ENCODE data around the gene SLC6A16.
A peak's percentile ranks its signal among the peaks of the same experiment; 100 is the strongest.
"Not testable (repeated sequence)": the region's sequence is repeated elsewhere in the genome, so short reads cannot be mapped to it uniquely, and the experiment has no call there.

Gene SLC6A16

DNA sequence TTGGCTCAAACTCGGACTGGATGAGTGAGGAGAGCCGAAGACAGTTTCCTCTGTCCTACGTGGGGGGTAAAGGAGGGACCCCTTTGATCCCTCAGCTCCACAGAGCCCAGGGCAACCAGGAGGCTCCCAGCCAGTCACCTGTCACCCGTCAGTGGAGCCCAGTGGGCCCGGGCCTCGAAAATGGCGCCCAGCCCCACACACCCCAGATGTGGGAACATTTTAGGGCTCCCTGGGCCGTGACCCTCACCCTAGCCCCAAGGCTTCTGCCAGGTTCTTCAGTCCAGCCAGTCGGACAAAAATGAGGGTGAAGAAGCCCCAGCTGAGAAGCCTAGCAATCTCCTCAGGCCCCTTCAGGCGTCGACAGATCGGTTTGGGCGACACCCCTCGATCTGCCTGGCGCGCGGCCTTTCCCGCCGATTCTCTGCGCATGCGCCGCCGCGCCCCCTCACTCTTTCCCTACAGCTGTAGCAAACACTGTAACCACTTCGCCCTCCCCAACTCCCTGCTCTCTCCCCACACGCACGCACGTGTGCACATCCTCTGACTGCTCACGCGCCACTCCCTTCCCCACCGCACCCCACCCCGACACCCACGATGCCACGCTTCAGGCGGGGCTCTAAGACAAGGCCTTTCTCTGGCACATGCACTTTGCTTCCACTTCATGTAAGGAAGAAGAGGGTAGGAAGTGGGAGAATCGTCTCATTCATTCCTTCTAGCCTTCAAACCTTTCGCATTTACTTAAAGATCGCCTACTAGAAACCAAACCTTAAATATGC lies at the start of gene SLC6A16:
Gene SLC6A16, minus strand, starts transcription at position 391 of the 776 bp plus-strand sequence. CDS start 13,844 bp downstream, outside the sequence.
- DNase-seq (ENCODE audit: low read depth in 2 of 2, low spot score in 1 of 2): no peak

GRCh38 chr19:49373174-49373573 lies 48.2 kb upstream of the SLC6A16 start:
- DNase-seq (ENCODE audit: low read depth in 2 of 2, low spot score in 1 of 2): not testable (repeated sequence)

GRCh38 chr19:49371184-49371583 lies 46.2 kb upstream of the SLC6A16 start:
- no peak for DNase-seq (ENCODE audit: low read depth in 2 of 2, low spot score in 1 of 2)

DNA sequence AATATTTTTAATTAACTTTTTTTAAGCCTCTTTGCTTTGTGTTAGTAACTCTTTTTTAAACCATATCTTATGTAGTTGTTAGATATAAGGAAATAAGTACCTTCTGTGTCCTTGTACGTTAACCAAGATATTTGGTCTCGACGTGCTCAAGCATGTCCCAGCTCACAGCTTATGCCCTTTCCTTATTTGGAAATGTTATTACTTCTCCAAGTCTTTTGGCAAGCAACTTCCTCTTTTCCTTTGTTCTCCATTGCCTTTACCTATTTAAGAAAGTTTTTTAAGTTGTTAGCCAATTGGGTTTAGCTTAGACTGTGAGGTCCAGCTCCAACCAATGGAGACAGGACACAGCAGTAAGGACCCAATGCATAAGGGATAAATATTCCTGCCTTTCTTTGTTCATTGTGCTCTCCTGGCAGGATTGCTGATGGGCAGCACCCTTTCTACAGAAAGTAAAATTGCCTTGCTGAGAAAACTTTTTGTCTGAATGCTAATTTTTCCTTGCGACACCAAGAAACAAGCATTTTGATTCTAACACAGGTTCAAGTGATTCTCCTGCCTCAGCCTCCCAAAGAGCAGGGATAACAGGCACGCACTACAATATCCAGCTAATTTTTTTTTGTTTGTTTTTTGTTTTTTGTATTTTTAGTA lies 43.8 kb upstream of the SLC6A16 start:
- no peak for DNase-seq (ENCODE audit: low read depth in 2 of 2, low spot score in 1 of 2)

DNA sequence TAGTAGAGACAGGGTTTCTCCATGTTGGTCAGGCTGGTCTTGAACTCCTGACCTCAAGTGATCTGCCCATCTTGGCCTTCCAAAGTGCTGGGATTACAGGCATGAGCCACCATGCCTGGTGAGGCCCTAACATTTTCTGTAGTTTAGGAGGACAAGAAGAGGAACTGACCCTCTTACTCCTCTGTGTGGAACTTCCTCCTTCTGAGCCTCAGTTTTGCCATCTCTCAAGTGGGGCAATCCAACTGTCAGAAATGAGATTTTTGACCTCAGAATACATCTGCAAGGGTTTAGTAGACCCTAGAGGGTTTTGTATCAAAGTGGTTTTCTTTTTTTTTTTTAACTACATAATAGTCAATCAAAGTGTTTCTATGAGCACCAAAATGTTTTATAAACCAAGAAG lies 41.1 kb upstream of the SLC6A16 start:
- DNase-seq (ENCODE audit: low read depth in 2 of 2, low spot score in 1 of 2): no peak

DNA sequence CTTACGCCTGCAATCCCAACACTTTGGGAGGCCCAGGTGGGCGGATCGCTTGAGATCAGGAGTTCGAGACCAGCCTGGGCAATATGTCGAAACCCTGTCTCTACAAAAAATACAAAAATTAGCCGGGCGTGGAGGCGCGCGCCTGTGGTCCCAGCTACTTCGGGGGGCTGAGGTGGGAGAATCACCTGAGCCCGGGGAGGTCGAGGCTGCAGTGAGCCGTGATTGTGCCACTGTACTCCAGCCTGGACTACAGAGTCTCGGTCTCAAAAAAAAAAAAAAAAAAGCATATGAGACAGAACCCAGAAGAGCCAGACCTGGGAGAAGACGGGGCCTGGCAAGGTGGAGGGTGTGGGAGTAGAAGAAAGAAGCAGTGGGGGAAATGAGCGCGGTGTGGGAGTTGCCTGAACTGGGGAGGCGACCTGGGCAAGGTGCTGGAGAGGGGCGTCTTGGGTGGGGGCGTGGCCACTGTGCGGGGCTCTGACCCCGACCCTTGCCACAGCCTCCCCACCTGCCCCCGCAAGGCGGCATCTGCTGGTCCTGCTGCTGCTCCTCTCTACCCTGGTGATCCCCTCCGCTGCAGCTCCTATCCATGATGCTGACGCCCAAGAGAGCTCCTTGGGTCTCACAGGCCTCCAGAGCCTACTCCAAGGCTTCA lies 39.2 kb upstream of the SLC6A16 start:
- no peak for DNase-seq (ENCODE audit: low read depth in 2 of 2, low spot score in 1 of 2)

DNA sequence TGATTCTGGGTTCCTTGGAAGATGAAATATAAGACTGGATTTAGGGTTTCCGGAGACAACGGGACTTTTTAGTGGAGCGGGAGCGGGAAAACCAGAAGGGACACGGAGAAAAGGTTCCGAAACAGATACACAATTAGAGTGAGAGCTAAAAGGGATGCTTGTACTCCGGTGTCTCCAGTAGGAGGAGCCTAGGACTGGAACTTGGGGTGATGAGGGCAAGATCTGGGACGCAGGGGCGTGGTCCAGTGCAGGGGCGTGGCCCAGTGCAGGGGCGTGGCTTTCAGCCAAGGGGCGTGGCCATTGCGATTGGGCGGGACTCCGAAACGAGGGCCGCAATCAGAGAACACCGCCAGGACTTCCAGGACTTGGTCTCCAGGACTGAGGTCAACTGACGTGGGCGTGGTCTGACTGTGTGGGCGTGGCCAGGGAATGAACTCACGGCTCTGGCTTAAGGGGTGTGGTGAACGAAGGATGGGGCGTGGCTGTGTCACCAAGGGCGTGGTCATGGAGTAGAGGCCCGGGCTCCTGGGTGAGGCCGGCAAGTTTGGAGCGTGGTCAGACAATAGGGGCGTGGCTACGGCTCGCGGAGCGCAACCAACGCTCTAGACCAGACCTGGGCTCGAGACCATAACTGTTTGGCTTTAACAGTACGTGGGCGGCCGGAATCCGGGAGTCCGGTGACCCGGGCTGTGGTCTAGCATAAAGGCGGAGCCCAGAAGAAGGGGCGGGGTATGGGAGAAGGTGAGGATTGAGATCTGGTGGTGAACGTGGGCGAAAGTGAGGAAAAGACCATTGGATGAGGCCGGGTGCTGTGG lies 38.5 kb upstream of the SLC6A16 start, which contains the start of gene DKKL1:
Gene DKKL1, plus strand, starts transcription at position 610 of the 815 bp plus-strand sequence. Its CDS starts 122 bp downstream, at position 732.
- peak; percentile 14 to 41 for DNase-seq (ENCODE audit: low read depth in 2 of 2, low spot score in 1 of 2)

- DNase-seq (ENCODE audit: low read depth in 2 of 2, low spot score in 1 of 2): no peak
Observed at GRCh38 chr19:49362929-49363267, 37.9 kb upstream of the SLC6A16 start.

DNA sequence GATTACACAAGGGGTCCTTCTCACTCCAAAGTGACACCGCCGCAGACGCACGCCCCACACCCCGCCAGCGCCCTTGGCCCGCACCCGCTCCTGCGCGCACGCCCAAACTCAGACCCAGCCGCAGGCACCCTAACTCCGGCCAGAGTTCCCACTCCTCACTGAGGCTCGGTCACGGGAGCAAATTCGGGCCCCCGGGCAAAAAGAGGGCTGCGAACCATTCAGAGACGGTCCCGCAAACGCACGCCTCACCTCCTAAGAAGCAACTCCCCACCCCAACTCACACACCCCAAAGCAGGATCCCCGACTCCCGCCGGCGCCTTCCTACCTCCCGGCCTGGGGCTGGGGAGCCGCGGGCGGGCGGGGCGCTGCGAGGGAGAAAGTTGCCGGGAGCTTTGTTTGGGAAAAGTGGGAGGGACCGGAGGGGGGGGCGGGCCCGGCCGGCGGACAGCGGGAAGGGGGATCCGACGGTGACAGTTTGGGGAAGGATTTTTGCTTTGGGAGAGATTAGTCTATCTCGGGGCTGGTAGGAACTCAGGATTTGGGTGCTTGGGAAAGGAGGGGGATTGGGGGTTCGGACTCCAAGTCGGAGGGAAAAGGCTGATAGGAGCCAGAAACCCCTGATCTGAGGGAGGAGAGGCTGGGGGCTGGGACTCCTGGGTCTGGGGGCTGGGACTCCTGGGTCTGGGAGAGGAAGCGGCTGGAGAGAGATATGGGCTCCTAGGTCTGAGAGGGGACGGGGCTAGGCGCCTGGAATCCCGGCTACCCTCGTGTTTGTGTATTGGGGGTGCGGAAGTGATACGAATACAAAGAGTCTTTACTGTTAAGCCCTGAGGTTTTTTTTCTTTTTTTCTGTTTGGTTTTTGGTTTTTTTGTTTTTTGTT lies 37.3 kb upstream of the SLC6A16 start, which contains the start of gene TEAD2:
Gene TEAD2, minus strand, starts transcription at position 369 of the 881 bp plus-strand sequence. CDS start 2,341 bp downstream, outside the sequence.
- DNase-seq (ENCODE audit: low read depth in 2 of 2, low spot score in 1 of 2): no peak

GRCh38 chr19:49361438-49362047 lies 36.6 kb upstream of the SLC6A16 start:
- DNase-seq (ENCODE audit: low read depth in 2 of 2, low spot score in 1 of 2): no peak

DNA sequence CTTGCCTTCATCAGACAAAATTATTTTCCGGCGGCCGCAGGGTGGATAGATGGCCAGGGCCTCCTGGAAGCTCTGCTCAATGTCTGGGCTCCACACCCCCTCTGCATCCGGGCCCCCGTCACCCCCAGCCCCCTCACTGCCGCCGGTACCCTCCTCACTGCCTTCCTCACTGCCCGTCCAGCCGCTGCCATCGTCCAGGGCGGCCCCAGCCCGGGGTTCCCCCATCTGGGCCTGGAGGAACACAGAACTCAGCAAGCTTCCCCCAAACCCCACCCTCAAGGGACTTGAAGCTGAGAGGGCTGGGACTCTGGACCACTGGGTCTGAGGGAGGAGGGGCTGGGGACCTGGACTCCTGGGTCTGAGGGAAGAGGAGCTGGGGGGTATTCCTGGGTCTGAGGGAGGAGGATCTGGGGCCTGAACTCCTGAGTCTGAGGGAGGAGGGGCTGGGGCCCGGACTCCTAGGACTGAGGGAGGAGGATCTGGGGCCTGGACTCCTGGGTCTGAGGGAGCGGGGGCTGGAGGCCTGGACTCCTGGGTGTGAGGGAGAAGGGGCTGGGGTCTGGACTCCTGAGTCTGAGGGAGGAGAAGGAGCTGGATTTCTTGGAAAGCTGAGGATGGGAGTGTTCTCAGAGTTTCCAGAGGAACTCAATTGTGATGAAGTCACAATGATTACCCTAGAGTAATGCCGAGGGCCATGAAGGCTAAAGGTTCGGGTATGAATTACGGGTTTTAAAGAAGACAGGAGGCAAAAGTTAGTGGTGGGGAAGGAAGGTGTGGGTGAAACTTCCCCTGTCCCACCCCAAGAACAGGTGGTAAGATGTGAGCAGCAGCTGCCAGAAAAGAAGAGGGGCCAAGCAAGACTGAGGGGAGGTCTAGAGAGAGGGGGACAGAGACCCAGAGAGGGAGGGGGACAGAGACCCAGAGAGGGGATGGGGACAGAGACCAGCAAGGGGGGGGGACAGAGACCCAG lies 35.1 kb upstream of the SLC6A16 start:
- DNase-seq (ENCODE audit: low read depth in 2 of 2, low spot score in 1 of 2): no peak

DNA sequence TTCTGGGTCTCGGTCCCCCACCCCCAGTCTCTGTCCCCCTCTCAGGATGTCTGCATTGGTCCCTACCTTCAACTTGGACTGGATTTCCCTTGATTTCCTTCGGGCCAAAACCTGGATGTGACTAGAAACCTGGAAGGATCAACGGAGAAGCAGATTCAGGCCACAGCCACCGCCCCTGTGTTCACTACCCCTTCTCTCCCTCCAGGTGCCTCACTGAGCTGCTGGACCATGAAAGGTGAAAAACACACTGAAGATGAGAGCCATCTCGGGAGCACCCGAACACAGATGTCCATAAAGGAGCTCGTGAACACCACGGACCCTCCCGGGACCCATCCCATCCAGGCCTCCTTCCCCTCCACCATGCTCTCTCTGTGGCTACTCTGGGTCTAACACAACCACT lies 32.2 kb upstream of the SLC6A16 start:
- DNase-seq (ENCODE audit: low read depth in 2 of 2, low spot score in 1 of 2): no peak

DNA sequence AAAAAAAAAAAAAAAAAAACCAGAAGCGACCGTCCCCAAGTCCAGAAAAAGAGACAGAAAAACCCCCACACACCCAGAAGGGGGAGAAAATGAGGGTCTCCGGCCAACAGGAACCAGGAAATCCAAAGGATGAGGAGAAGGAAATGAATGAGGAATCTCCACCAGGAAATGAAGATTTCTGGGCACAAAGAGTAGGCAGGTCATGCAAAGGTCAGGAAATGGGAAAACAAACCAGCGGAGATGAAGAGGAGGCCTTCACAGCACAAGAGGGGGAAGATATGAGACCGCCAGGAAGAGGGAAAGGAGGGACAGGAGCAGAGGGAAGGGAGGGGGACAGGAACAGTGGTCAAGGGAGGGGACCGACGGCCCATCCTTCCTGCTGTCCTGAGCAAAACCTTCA lies 31.4 kb upstream of the SLC6A16 start:
- DNase-seq (ENCODE audit: low read depth in 2 of 2, low spot score in 1 of 2): no peak

- no peak for DNase-seq (ENCODE audit: low read depth in 2 of 2, low spot score in 1 of 2)
Observed at GRCh38 chr19:49355909-49356353, 30.9 kb upstream of the SLC6A16 start.

DNA sequence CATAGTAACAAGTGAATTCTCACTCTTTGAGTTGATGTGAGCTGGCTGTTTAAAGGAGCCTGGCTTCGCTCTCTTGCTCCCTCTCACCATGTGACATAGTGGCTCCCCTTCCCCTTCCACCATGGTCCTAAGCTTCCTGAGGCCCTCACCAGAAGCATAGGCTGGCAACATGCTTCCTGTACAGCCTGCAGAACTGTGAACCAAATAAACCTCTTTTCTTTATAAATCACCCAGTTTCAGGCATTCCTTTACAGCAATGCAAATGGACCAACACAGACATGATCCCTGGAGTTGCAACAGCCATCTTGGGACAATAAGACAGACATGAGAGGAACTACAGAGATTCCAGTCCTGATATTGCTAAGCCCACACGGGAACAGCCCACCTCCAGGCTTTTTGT lies 24.6 kb upstream of the SLC6A16 start:
- no peak for DNase-seq (ENCODE audit: low read depth in 2 of 2, low spot score in 1 of 2)

DNA sequence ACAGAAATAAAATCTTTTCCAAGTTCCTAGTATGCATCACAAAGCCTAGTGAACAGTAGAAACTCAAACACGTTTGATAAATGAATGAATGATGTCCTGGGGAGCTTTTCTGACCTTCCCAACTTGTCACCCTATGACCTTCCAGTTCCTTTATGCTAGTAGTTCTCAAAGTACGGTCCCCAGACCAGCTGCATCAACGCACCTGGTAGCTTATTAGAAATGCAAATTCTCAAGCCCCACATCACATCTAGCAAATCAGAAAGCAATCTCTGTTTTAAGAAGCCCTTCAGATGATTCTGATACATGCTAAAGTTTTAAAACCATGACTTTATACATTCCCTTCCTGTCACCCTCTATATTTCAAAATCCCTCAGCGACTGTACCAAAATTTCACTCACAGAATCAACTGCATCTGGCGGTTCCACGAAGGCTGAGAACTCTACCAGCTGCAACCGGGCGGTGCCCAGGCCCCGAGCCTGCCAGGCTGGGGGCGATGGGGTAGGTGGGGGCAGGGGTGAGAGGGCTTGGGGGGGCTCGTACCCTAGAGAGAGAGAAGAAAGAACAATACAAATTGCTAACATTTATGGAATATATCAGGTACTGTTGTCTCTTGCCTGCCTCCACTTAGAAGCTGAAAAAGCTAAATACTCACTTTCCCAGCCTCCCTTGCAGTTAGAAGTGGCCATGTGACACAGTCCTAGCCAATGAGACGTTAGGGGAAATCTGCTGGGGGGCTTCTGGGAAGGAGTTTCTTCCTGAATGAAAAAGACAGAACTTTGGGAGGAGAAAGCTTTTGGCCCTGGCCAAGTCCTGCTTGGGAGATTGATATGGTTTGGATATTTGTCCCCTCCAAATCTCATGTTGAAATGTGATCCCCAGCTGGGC lies 23.6 kb upstream of the SLC6A16 start:
- no peak for DNase-seq (ENCODE audit: low read depth in 2 of 2, low spot score in 1 of 2)

DNA sequence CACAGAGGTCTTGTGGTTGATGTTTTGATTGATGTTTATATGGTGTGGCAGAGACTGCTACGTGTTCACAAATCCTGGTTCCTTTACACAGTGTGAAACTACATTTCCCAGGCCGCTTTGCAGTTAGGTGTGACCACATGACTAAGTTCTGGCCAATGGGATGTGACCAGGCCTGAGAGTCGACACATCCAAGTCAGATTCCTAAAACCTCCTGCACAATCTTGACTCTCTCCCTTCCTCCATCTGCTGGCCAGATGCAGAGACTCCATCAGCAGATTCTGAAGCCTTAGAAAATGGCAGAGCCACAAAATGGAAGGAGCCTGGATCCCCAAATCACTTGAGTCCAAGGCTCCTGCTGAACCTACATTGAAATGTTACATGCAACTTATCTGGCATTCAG lies 22.8 kb upstream of the SLC6A16 start:
- DNase-seq (ENCODE audit: low read depth in 2 of 2, low spot score in 1 of 2): no peak

- DNase-seq (ENCODE audit: low read depth in 2 of 2, low spot score in 1 of 2): no peak
Observed at GRCh38 chr19:49347191-49347590, 22.2 kb upstream of the SLC6A16 start.

Data from stimulated activated CD8-positive, alpha-beta memory T cell treated with anti-CD3 and anti-CD28 coated beads, Interleukin-4, amount 100 ng/mL, for 1 hour (primary cell).